Measurements from ENCODE around the gene LIM2. TPM values are rescaled to one million over a fixed set of nuclear protein-coding genes. Genes with fewer than 3 reads are reported as not detected.
A peak's percentile ranks its signal among the peaks of the same experiment; 100 is the strongest.

LIM2 gene
- total and polyA plus RNA-seq, 4 donors = not detected

DNA sequence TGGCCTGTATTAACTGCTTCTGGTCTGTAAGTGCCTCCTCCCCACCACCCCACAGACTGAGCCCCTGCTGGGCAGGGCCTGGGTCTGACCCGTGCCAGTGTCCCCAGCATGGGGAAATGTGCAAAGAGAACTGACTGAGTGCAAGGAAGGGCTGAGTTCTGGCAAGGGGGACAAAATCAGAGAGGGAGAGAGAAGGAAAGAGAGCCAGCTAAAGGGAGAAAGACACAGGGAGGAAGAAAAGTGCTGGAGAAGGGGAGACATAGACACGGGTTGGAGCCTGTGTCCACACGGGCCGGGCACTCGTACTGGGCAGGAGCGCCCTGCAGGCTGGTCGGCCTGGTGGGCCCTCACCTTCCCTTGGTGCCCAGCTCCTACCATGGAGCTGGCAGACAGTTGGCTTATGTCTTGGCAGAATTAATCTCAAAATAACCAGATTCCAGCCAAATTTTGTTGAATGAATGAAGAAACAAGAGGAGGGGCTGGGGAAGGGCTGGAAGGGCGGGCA, 16.5 kb downstream of the LIM2 start:
- TF ChIP-seq, protein P1, sequence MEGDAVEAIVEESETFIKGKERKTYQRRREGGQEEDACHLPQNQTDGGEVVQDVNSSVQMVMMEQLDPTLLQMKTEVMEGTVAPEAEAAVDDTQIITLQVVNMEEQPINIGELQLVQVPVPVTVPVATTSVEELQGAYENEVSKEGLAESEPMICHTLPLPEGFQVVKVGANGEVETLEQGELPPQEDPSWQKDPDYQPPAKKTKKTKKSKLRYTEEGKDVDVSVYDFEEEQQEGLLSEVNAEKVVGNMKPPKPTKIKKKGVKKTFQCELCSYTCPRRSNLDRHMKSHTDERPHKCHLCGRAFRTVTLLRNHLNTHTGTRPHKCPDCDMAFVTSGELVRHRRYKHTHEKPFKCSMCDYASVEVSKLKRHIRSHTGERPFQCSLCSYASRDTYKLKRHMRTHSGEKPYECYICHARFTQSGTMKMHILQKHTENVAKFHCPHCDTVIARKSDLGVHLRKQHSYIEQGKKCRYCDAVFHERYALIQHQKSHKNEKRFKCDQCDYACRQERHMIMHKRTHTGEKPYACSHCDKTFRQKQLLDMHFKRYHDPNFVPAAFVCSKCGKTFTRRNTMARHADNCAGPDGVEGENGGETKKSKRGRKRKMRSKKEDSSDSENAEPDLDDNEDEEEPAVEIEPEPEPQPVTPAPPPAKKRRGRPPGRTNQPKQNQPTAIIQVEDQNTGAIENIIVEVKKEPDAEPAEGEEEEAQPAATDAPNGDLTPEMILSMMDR (IDR thresholded peaks at IDR 0.05; ENCODE audit: control extremely low read depth, extremely low read depth) = no peak
- ATAC-seq (ENCODE audit: insufficient read depth, low FRiP score) (no peak), DNase-seq (no peak)
- Histone ChIP-seq H3K36me3 (ENCODE audit: control insufficient read depth in 4 of 4, insufficient read depth in 4 of 4, low read length in 4 of 4) (no peaks in the 10 kb centered on the region), H3K27ac (ENCODE audit: low read depth in 1 of 2, low read length in 1 of 2) (no peak overlapping the region), H3K27me3 (ENCODE audit: control insufficient read depth in 3 of 3, insufficient read depth in 3 of 3, low read length in 2 of 3) (no peaks in the 10 kb centered on the region), H3K4me3 (no peak overlapping the region), H3K9ac (ENCODE audit: insufficient read depth in 1 of 2, low read length in 2 of 2) (no peak overlapping the region), H3K9me3 (ENCODE audit: control insufficient read depth in 4 of 4, insufficient read depth in 3 of 4, low read length in 3 of 4) (no peaks in the 10 kb centered on the region), H3K4me1 (ENCODE audit: control insufficient read depth in 5 of 5, insufficient read depth in 5 of 5, low read length in 5 of 5) (peaks cover 0 to 13% (median 0%) of the 10 kb centered on the region in 5 donors)
- WGBS, 2 donors = 74 to 75% methylated on average over 8 of the region's 8 CpGs

GRCh38 chr19:51370230-51370629, 17.5 kb downstream of the LIM2 start:
- peaks cover 0 to 21% (median under 1%) of the 10 kb centered on the region in 5 donors for H3K4me1 ChIP-seq (ENCODE audit: control insufficient read depth in 5 of 5, insufficient read depth in 5 of 5, low read length in 5 of 5)

DNA sequence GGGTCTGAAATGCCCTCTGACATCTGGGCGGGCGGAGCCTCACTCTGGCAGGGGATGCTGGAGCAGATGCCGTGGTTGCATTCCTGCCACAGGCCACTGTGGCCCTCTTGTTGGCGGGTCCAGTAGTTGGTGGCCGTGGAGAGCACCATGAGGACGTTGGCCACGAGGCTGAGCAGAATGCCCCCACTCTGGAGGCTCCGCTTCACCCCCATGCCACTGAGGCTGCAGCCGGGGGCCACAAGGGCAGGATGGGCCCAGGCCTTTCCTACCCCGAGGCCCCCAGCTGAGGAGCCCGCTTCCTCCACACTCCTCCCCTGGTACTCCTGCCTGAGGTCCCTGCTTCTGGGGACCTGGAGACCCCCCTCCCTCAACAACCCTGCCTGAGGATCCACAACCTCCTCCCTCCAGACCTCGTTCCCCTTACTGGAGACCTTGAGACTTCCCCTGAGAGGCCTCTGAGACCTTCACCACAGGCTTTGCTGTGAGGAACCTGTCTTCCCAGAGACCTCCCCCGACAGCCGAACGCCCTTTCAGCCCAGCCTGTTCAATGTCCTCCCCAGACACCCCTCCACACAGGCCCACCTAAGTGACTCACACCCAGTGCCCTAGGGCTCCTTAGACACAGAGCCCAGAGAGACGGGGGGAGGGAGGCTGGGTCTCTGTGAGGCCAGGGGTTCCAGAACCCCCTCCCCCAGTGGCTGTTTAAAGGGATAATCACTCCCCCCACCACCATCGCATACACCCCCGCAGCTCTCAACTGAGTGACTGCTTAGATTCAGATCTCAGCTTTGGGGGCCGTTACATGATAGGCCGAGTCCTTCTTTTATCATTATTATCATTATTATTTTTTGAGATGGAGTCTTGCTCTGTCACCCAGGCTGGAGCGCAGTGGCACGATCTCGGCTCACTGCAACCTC, 19.1 kb downstream of the LIM2 start, which contains the start of gene CLDND2:
Gene CLDND2 (minus strand): TSS at position 638 of the 917 bp plus-strand sequence. CDS start 426 bp downstream, at position 212.
- ATAC-seq (ENCODE audit: insufficient read depth, low FRiP score) (no peak), DNase-seq (no peak)
- TF ChIP-seq, protein P1 (IDR thresholded peaks at IDR 0.05; ENCODE audit: control extremely low read depth, extremely low read depth) = no peak
- Histone ChIP-seq H3K9me3 (ENCODE audit: control insufficient read depth in 4 of 4, insufficient read depth in 3 of 4, low read length in 3 of 4) (no peaks in the 10 kb centered on the region), H3K4me3 (peak within 1 kb of the TSS; percentile 75), H3K36me3 (ENCODE audit: control insufficient read depth in 4 of 4, insufficient read depth in 4 of 4, low read length in 4 of 4) (no peaks in the 10 kb centered on the region), H3K27ac (ENCODE audit: low read depth in 1 of 2, low read length in 1 of 2) (peak within 1 kb of the TSS; percentile 75 to 78), H3K27me3 (ENCODE audit: control insufficient read depth in 3 of 3, insufficient read depth in 3 of 3, low read length in 2 of 3) (no peaks in the 10 kb centered on the region), H3K9ac (ENCODE audit: insufficient read depth in 1 of 2, low read length in 2 of 2) (no peak within 1 kb of the TSS), H3K4me1 (ENCODE audit: control insufficient read depth in 5 of 5, insufficient read depth in 5 of 5, low read length in 5 of 5) (peaks cover 0 to 23% (median 2%) of the 10 kb centered on the region in 5 donors)
- 51 to 59% methylated on average over 23 of the region's 23 CpGs for WGBS, 2 donors

More at GRCh38 chr19:51370230-51370629, 17.5 kb downstream of the LIM2 start:
- Histone ChIP-seq H3K27me3 (ENCODE audit: control insufficient read depth in 3 of 3, insufficient read depth in 3 of 3, low read length in 2 of 3) (no peaks in the 10 kb centered on the region), H3K4me3 (no peak overlapping the region), H3K36me3 (ENCODE audit: control insufficient read depth in 4 of 4, insufficient read depth in 4 of 4, low read length in 4 of 4) (no peaks in the 10 kb centered on the region), H3K27ac (ENCODE audit: low read depth in 1 of 2, low read length in 1 of 2) (no peak overlapping the region), H3K9me3 (ENCODE audit: control insufficient read depth in 4 of 4, insufficient read depth in 3 of 4, low read length in 3 of 4) (no peaks in the 10 kb centered on the region), H3K9ac (ENCODE audit: insufficient read depth in 1 of 2, low read length in 2 of 2) (no peak overlapping the region)
- TF ChIP-seq, protein P1 (IDR thresholded peaks at IDR 0.05; ENCODE audit: control extremely low read depth, extremely low read depth) = no peak
- 80 to 85% methylated on average over 4 of the region's 4 CpGs for WGBS, 2 donors
- DNase-seq = no peak
- no peak for ATAC-seq (ENCODE audit: insufficient read depth, low FRiP score)

Measured in lung (tissue), 12 donors.